Stromal cell of bone marrow (primary cell): Measurements from ENCODE around the gene TEKTIP1.
"Not testable (repeated sequence)": the region's sequence is repeated elsewhere in the genome, so short reads cannot be mapped to it uniquely, and the experiment has no call there.

Source experiments
- DNase-seq: peaks from one replicate; pipeline ENCODE4 v3.0.0-alpha.2; 2012; ENCODE audit warnings: low read depth

TEKTIP1 gene

DNA sequence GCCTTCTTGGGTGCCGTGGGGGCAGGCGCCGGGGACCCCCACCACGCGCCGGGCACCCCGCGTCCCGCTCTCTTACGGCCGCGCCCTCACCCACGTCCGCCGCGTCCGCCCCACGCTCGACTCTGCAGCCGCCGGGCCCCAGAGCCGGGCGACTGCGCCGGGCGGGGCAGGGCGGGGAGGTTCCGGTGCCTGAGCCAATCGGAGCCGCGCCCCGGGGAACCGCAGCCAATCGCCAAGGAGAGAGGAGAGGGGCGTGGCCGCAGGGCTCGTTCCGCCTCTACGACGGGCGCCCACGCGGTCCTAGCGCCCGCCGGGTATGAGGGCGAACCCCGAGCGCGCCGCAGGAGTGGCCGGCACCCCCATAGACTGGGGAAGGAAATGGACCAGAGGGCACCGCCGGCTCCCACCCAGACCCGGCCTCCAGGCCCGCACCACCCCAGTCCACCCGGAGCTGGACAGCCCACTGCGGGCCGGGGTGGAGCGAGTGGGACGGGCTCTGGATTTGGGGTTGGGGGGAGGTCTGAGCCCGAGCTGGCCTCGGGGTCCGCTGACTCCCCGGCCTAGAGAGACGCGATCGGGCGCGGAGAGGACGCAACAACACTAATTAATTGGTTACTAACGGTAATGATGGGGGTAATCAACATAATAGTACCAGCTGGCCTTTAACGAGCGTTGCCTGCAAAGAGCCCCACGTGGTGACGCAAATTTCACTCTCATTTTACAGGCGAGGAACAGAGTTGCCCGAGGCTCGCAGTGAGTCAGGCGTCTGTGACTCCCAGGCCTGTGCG lies 18.7 kb downstream of the TEKTIP1 start, which contains the start of gene MFSD12:
TSS of gene MFSD12 (minus strand) at position 126 of the 788 bp plus-strand sequence. CDS start 183 bp downstream, outside the sequence.
- DNase-seq, result peak; percentile 90

DNA sequence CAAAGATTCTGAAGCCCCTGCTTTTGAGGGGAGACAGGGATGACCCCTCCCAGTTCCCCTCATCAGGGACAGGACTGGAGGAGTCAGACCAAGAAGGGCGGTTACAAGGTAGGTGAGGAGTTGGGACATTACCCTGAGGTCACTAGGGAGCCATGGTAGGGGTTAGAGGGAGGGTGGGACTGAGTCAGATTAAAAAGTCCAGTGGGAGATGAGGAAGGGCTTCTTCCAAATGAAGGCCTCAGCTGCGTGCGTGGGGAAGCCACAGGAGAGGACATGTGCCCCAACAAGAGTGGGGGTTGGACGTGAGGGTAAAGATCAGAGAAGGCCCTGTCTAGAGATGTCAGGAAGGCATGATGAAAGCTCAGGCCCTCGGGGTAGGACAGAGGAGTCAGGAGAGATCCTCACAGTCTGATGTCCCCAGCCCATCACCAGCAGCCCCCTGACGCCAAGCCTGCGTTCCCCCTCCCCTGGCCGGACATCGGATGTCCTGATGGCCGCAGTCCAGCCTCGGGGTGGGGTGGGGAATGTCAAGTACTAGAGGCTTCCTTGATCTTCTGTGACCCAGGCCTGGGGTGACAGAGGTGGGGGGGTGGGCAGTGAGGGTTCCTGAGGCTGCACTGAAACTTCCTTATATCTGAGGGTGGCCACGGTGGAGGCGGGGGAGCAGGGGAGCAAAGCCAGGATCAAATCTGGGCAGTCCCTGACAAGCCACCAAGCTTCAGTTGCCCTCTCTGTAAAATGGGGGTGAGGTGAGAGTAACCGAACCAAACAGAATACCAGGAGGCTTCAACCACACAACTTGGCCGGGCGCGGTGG lies 24.9 kb downstream of the TEKTIP1 start:
- DNase-seq, result no peak

GRCh38 chr19:3565139-3565538 lies 26.2 kb downstream of the TEKTIP1 start:
- no peak for DNase-seq

DNA sequence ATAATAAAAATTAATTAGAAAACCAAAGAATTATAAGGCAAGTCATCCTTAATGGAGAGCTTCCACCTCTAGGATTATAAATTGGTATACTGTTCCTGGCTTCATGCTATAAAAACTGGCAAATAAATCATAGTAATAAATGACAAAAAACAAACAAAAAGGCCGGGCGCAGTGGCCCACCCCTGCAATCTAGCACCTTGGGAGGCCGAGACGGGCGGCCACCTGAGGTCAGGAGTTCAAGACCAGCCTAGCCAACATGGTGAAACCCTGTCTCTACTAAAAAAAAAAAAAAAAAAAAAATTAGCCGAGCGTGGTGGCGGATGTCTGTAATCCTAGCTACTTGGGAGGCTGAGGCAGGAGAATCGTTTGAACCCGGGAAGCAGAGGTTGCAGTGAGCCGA lies 31.1 kb downstream of the TEKTIP1 start:
- not testable (repeated sequence) for DNase-seq

- no peak for DNase-seq
Observed at GRCh38 chr19:3570606-3571011, 31.6 kb downstream of the TEKTIP1 start.

- peak; percentile 99 for DNase-seq
Observed at GRCh38 chr19:3572132-3572854, 33.3 kb downstream of the TEKTIP1 start.

- no peak for DNase-seq
Observed at GRCh38 chr19:3572855-3573161, 33.8 kb downstream of the TEKTIP1 start, which contains the start of gene HMG20B. TSS of gene HMG20B (plus strand) at chr19:3572944. CDS start at chr19:3573310, 366 bp downstream.

DNA sequence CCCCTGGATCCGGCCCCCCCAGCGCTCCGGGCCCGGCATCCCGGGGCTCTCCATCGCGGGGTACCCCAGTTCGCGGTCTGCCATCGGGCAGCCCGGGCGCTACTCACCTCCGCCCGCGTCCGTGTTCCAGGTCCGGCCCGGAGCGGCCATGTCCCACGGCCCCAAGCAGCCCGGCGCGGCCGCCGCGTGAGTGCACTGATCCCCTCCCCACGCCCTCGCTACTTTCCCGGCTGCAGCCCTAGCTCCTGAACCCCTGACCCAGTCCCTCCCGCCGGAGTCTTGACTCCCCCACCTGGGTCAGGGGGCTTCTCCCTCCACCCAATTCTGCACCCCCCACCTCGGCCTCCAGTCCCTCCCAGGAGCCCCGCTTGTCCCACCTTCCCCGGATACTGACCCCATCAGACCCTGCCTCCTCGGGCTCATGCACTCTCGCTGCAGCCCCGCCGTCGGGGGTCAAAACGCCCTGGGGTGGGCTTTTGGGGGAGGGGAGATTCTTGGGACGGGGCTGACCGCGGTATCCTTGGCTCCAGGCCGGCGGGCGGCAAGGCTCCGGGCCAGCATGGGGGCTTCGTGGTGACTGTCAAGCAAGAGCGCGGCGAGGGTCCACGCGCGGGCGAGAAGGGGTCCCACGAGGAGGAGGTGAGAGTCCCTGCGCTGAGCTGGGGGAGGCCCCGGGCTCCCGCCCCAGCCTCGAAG lies 34.3 kb downstream of the TEKTIP1 start:
- no peak for DNase-seq

DNA sequence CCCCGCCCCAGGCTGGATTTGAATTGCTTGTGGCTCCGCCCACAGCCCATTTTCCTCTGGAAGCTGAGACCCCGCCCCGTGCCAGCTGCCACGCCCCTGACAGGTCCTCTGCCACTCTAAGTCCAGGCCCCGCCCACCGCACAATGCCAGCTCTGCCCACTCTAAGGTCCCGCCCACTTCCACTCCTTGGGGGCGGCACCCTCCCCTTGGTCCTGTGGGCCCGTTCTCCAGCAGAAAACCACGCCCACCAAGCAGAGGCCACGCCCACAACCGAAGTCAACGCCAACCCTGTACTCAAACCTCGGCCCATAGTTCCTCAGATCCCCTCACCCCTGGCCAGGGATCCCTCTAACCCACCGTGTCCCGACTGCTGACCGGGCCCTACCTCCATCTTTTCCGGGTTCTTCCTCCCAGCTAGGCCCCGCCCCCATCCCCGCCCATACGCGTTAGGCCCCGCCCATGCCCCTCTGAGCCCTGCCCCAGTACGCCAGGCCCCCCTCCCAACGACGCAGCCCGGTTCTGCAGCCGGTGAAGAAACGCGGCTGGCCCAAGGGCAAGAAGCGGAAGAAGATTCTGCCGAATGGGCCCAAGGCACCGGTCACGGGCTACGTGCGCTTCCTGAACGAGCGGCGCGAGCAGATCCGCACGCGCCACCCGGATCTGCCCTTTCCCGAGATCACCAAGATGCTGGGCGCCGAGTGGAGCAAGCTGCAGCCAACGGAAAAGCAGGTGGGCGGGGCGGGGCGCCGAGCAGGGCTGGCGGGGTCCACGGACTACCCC lies 35.1 kb downstream of the TEKTIP1 start:
- DNase-seq, result peak; percentile 81

GRCh38 chr19:3575260-3575741 lies 36.3 kb downstream of the TEKTIP1 start:
- no peak for DNase-seq

GRCh38 chr19:3575949-3576673 lies 37.1 kb downstream of the TEKTIP1 start:
- DNase-seq, result no peak

GRCh38 chr19:3576696-3577443 lies 37.9 kb downstream of the TEKTIP1 start:
- no peak for DNase-seq

DNA sequence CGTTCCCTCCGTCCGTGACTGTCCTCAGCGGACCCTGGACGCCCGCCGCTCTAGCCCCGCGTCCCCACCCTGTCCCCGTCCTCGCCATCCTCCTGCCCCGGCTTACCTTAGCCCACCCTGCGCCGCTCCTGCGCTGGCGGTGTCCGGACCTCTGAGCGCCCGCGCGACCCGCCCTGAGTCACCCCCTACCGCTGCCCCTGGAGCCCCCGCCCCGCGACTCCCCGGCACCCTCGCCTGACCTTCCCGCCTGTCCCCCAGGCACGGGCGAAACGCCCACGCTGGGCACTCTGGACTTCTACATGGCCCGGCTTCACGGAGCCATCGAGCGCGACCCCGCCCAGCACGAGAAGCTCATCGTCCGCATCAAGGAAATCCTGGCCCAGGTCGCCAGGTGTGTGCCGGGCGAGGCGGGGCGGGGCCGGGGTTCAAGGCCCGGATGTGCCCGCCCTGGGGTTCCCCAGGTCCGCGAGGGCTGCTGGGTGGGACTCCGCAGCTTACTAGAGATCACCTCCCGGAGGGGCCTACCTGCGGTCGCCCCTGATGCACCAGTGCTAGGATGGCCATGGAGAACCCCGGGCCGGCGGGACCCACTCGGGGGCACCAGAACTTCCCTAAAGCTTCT lies 38.9 kb downstream of the TEKTIP1 start:
- DNase-seq, result no peak

DNA sequence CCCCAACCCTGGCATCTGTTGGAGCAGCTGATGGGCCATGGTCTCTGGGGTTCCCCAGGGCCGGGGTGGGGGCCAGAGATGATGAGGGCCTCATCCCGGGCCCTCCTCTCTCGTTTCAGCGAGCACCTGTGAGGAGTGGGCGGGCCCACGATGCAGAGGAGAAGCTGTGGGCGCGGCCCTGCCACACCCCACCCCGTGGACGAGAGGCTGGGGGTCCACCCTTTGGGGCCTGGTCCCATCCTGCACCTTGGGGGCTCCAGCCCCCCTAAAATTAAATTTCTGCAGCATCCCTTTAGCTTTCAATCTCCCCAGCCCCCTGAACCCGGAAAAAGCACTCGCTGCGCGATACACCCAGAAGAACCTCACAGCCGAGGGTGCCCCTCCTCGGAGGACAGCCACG lies 39.4 kb downstream of the TEKTIP1 start:
- DNase-seq, result no peak

GRCh38 chr19:3580156-3580934 lies 41.4 kb downstream of the TEKTIP1 start:
- peak; percentile 94 for DNase-seq

- not testable (repeated sequence) for DNase-seq
Observed at GRCh38 chr19:3581792-3582191, 42.8 kb downstream of the TEKTIP1 start.

DNA sequence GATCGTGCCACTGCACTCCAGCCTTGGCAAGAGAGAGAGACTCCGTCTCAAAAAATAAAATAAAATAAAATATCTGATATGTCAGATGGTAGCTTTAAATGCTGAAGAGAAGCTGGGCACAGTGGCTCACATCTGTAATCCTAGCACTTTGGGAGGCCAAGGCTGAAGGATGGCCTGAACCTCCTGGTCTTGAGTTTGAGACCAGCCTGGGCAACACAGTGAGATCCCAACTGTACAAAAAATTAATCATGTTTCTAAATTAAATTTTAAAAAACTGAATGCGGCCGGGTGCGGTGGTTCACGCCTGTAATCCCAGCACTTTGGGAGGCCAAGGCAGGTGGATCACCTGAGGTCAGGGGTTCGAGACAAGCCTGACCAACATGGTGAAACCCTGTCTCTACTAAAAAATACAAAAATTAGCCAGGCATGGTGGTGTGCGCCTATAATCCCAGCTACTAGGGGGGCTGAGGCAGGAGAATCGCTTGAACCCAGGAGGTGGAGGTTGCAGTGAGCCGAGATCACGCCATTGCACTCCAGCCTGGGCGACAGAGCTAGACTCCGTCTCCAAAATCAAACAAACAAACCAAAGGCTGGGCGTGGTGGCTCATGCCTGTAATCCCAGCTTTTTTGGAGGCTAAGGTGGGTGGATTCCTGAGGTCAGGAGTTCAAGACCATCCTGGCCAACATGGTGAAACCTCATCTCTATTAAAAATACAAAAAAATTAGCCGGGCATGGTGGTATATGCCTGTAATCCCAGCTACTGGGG lies 45.2 kb downstream of the TEKTIP1 start:
- DNase-seq, result not testable (repeated sequence)
